ENCODE measurements around the gene CCDC73.

- TF ChIP-seq CTCF (IDR thresholded peaks at IDR 0.05; ENCODE audit: insufficient read depth, low read depth, low read length) (no peak), EZH2 (IDR thresholded peaks at IDR 0.05; ENCODE audit: insufficient read depth, low read length) (no peak)
These were observed 238.6 kb downstream of the CCDC73 start for GRCh38 chr11:32555895-32556294.
